ENCODE measurements around the gene PTTG2.

The PTTG2 gene

DNA sequence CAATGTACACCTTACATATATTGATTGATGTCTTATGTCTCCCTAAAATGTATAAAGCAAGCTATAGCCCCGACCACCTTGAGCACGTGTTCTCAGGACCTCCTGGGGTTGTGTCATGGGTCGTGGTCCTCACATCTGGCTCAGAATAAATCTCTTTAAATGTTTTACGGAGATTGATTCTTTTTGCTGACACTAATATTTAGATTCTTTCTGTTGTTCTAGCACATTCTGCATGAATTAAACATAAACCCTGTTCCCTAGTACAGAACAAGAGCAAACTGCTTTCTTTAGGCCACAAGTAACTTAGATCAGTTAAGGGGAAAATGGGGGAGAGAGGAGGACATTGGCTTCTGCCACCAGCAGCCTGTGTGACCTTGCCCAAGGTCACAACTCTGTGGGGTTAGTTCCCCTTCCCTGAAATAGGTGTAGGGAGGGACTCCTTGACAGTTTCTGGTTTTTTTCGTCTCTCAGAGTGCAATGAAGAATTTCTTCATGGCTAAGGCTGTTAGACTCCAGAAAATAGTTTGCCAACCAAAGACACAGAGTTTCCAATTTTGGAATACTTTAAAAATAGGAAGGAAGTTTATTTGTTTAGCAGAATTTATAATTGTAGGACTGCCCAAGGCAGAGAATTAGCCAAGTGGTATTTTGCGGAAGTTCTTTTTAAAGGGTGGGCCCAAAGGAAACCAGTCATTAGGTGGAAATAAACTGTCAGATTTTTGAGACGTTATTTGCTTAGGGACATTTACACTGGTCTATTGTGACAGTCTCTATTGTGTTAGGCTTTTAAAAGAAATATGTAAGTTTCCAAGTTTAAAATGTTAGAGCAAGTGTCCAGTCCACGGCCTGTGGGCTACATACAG is 29.4 kb downstream of the PTTG2 start:
- FAIRE-seq: no peak

DNA sequence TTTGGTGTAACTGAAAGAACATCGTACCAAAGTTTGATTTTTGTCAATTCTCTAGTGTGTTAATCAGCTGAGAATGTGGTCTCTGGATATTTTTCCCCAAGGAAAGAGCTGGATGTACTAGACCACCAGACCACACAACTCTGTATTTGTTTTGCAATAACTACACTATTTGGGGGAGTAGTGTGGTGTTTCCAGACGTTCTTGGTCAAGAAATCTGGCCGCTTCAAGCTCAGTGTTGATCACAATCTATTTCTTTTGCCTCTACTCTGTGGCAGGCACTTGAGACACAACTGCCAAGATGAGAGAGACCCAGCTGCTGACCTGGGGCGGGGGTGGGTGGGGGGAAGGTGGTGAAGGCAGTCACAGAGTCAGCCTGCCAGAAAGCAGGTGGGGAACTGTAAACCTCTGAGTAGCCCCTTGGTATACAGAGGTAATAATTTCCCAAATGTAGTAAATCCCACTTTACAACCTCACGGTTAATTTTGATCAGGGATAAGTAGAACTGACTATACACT is 30.6 kb downstream of the PTTG2 start:
- no peak for FAIRE-seq

GRCh38 chr4:37991623-37992410 is 31.6 kb downstream of the PTTG2 start:
- FAIRE-seq: no peak

- no peak for FAIRE-seq
Observed at GRCh38 chr4:37993806-37994205, 33.6 kb downstream of the PTTG2 start.

GRCh38 chr4:37994569-37994968 is 34.4 kb downstream of the PTTG2 start:
- FAIRE-seq: no peak

GRCh38 chr4:37995299-37995821 is 35.2 kb downstream of the PTTG2 start:
- no peak for FAIRE-seq

GRCh38 chr4:37995981-37996775 is 36.0 kb downstream of the PTTG2 start:
- FAIRE-seq: peak; percentile 61

DNA sequence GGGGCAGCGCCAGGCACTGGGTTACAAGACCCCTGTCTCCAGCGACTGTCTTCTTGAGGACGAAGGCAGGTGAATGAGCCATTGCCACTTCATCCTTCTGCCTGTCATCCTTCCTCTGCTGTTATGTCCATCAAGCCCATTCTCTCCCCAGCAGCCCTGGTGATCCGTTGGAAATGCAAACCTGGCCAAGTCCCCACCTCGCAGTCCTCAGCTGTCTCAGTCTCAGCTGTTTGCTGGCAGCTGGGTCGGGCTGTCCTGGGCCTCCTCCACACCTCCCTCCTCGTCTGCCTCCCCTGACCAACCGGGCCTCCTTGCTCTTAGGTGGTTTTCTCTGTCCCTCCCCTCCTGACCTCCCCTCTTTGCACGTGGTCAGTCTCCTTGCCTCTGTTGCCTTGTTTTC is 38.0 kb downstream of the PTTG2 start:
- FAIRE-seq: no peak

DNA sequence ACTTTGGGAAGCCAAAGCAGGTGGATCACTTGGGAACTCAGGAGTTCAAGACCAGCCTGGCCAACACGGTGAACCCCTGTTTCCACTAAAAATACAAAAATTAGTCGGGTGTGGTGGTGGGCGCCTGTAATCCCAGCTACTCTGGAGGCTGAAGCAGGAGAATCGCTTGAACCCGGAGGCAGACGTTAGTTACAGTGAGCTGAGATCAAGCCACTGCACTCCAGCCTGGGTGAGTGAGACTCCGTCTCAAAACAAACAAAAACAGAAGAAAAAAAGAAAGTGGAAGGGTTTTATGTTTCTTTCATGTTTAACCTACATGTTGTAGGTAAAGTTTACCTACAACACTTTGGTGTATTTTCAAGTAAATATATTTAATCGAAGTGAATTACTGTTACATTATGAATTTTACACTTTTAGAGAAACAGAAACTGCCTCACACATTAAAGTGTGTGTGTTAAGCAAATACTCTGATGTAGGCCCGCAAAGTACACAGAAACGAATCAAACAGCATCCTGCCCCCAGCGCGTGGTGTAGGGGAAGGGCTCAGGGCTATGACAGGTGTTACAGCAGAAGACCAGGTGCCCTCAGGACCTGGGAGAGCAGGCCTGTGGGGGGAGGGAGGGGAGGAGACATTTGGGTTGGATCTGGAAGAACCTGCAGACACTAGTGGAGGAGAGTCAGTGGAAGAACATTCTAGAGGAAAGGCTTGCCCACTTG is 39.0 kb downstream of the PTTG2 start:
- FAIRE-seq: no peak

- FAIRE-seq: no peak
Observed at GRCh38 chr4:37999965-38000364, 39.8 kb downstream of the PTTG2 start.

DNA sequence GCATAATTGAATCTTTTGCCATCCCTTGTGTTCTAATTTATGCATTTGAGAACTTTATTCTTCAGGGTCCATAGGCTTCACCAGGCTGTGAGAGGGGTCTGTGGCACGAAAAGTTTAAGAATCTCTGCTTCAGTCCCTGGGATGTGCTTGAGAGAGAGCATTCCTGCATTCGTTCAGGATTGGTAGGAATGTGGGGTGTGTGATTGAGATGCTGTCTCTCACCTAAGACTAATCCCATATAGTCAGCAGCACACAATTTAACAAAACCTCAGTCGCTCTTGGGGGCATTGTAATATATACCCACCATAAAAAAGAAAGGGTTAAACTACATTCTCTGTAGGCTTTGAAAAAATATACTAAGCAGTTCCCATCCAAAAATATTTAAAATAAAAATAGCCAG is 41.7 kb downstream of the PTTG2 start:
- no peak for FAIRE-seq

DNA sequence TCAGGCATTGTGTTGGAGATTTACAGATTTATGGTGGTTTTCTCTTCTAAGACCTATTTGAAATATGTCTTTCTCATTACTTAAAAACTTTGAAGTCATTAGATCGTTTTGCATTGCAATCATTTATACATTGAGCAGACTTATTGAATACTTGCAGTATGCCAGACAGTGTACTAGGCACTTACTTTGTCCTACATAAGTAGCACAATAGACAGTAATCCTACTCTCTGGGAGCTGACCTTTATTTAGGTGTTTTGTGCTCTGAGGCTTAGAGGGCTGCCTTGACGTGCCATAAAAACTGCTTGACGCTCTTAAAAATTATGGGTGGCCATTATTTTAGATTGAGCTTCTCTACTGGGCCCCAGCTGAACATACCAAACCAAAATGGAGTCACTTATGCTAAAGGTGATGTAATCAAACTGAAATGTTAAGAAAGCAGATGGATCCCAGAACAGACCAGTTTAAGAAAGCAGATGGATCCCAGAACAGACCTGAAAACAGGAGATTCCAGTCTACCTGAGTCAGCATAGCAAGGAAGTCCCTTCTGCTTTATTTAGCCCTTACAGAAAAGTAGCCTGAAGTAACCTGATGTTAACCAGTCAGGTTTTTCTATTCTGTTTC is 42.4 kb downstream of the PTTG2 start:
- no peak for FAIRE-seq

- FAIRE-seq: no peak
Observed at GRCh38 chr4:38003102-38003501, 42.9 kb downstream of the PTTG2 start.

- no peak for FAIRE-seq
Observed at GRCh38 chr4:38003628-38004027, 43.4 kb downstream of the PTTG2 start.

GRCh38 chr4:38004062-38004461 is 43.9 kb downstream of the PTTG2 start:
- no peak for FAIRE-seq

GRCh38 chr4:38004887-38005286 is 44.7 kb downstream of the PTTG2 start:
- FAIRE-seq: no peak

- FAIRE-seq: no peak
Observed at GRCh38 chr4:38005637-38006036, 45.4 kb downstream of the PTTG2 start.

- FAIRE-seq: no peak
Observed at GRCh38 chr4:38007645-38008044, 47.4 kb downstream of the PTTG2 start.

- FAIRE-seq: no peak
Observed at GRCh38 chr4:38008571-38009021, 48.4 kb downstream of the PTTG2 start.

- no peak for FAIRE-seq
Observed at GRCh38 chr4:38009421-38009820, 49.2 kb downstream of the PTTG2 start.

DNA sequence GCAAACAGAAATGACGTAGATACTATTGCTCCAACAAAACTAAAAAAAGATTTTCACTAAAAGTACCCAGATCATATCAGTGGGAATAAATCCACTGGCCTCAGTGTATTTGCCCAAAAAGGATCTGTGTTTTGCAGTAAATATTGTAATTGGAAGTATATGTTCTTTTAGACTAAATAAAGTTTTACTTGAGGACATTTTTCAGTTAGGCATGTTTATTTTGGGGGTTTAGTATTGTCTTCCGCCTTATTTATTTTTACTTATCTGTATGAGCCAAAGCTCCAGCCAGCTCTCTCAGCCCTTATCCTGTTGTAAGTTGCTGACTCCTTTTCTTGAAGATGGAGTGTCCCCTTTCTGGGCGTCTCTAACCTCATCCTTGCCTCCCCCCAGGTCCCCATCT is 49.8 kb downstream of the PTTG2 start:
- FAIRE-seq: no peak

All from colon (tissue), 2 donors.